Measurements from ENCODE around the gene SETD3. TPM values are rescaled to one million over a fixed set of nuclear protein-coding genes. Genes with fewer than 3 reads are reported as not detected.

The SETD3 gene
- total and polyA plus RNA-seq, 2 of the 8 experiments (the other 6 are each of a cell fraction or from before 2014, with no cell fraction given) = 24.0 to 64.0 TPM

DNA sequence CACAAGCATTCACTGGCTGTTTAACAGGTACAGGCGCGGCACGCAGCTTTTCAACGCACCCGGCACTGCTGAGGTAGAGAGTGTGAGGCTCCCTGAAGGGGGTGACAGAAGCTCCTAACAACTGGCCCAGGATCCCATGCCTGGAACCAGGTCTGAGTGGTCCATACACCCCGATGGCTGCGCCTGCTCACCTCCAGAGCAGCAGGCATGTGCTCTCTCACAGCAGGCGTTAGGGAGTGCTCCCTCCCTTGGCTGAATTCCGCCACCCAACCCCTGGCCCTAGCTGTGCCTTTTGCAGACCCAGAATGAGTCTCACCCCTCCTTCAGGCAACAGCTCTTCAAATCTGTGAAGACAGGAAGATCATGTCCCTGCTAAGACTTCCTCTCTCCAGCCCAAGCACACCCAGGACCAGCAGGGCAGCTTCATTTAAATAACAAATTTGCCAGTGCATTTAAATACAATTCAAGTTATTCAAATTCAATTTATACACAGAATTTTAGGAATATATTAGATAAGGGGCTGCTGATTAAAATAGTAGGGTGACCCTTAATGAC is 86.0 kb downstream of the SETD3 start:
- no peaks in the 10 kb centered on the region for H4K20me1 ChIP-seq (replicated peaks in 1 of 2; ENCODE audit: control insufficient read depth in 1 of 2, insufficient read depth in 2 of 2, low read length in 2 of 2)
- no peak overlapping the region for H2BK120ac ChIP-seq (replicated peaks; ENCODE audit: low read depth, low read length)
- peak overlapping the region; percentile 3; the same call in 1 of the 2 replicates for H3K18ac ChIP-seq (ENCODE audit: extremely low read depth, low read length)
- ChIA-PET CTCF (ENCODE audit: partially characterized antibody) (interaction anchor here (0.7 to 19.9 kb wide), 9 partner anchors 8 to 103 kb away, joined by 3 to 447 read pairs (median 17); no protein-coding TSS in a partner anchor), POLR2A (ENCODE audit: partially characterized antibody) (interaction anchor here (1.2 to 2.6 kb wide), 2 partner anchors 12 to 20 kb away, joined by 4 to 9 read pairs; no protein-coding TSS in a partner anchor)
- 0 out of 2 replicates have a peak overlapping the region, but pooled peaks have one; percentile 3 for H2AK5ac ChIP-seq (ENCODE audit: low read depth, low read length)
- no peaks in the 10 kb centered on the region for H3K9me3 ChIP-seq (ENCODE audit: insufficient read depth in 2 of 2, low read depth in 1 of 2, low read length in 1 of 2)
- H2BK20ac ChIP-seq (ENCODE audit: low read length) = no peak overlapping the region
- H3K9ac ChIP-seq (replicated peaks in 1 of 4; ENCODE audit: extremely low read depth in 1 of 4, low read depth in 3 of 4, low read length in 3 of 4) = no peak overlapping the region
- no peak overlapping the region for H3K4me3 ChIP-seq (ENCODE audit: extremely low read depth in 1 of 4, insufficient read depth in 2 of 4, low read depth in 3 of 4, low read length in 4 of 4)
- TF ChIP-seq CTBP2 (IDR thresholded peaks at IDR 0.05; ENCODE audit: borderline replicate concordance, insufficient read depth, insufficient read length, low read length) (no peak), POLR2A (IDR thresholded peaks at IDR 0.05; ENCODE audit: control extremely low read depth in 1 of 2, low read depth in 2 of 2, low read length in 2 of 2) (no peak), CBX5 (IDR thresholded peaks at IDR 0.05; ENCODE audit: low read depth, low read length) (no peak), POU5F1 (IDR thresholded peaks at IDR 0.05; ENCODE audit: low read depth, low read length) (no peak)
- TF ChIP-seq, protein P1, sequence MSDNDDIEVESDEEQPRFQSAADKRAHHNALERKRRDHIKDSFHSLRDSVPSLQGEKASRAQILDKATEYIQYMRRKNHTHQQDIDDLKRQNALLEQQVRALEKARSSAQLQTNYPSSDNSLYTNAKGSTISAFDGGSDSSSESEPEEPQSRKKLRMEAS (IDR thresholded peaks at IDR 0.05) = peak; percentile 34; the same call in 1 of the 2 replicates
- H3K79me2 ChIP-seq (ENCODE audit: control insufficient read depth in 1 of 2, insufficient read depth in 2 of 2, low read length in 2 of 2) = no peaks in the 10 kb centered on the region
- no peak overlapping the region for H3K14ac ChIP-seq (ENCODE audit: insufficient read length)
- WGBS, 2 experiments (ENCODE audit: extremely low coverage in 1 of 2, insufficient coverage in 1 of 2, insufficient read length in 1 of 2, insufficient replicate concordance in 2 of 2, low coverage in 1 of 2, low lambda C conversion rate in 2 of 2, missing lambda C conversion rate in 1 of 2) = 81% methylated on average over 9 of the region's 9 CpGs; no CpG with 5 or more reads in 1 of the 2 experiments
- H3K79me1 ChIP-seq (ENCODE audit: low read depth, low read length) = peaks cover 3% of the 10 kb centered on the region; the same call in 1 of the 2 replicates
- DNase-seq (ENCODE audit: low read depth in 1 of 2, low spot score in 2 of 2) (peak in 1 of 2 experiments; percentile 50), FAIRE-seq (no peak)
- H2BK15ac ChIP-seq (ENCODE audit: low read length) = 0 out of 2 replicates have a peak overlapping the region, but pooled peaks have one; percentile 65
- peak overlapping the region; percentile 39; the same call in 1 of the 2 replicates for H4K8ac ChIP-seq (ENCODE audit: extremely low read depth, insufficient read depth, low read length)
- H3K23ac ChIP-seq (ENCODE audit: insufficient read length) = no peak overlapping the region
- H3K4ac ChIP-seq (replicated peaks; ENCODE audit: insufficient read length, low read depth, low read length) = no peak overlapping the region
- peaks cover 6 to 21% (median 10%) of the 10 kb centered on the region in 4 experiments; a peak in 7 of 8 replicates for H3K36me3 ChIP-seq (ENCODE audit: control insufficient read depth in 2 of 4, insufficient read depth in 4 of 4, low read length in 3 of 4)
- no peak overlapping the region for H2AFZ ChIP-seq (ENCODE audit: low read length)
- H4K91ac ChIP-seq (replicated peaks; ENCODE audit: insufficient read length, low read length) = peak overlapping the region; percentile 52
- no peak overlapping the region for H3K27ac ChIP-seq (ENCODE audit: low read depth, low read length)
- no peaks in the 10 kb centered on the region for H3K23me2 ChIP-seq (ENCODE audit: low read depth, low read length)
- no peak overlapping the region for H3K4me2 ChIP-seq (ENCODE audit: insufficient read depth in 1 of 2, low read depth in 2 of 2, low read length in 2 of 2)
- no peaks in the 10 kb centered on the region for H3K27me3 ChIP-seq (replicated peaks in 1 of 4; ENCODE audit: control insufficient read depth in 3 of 4, extremely low read depth in 1 of 4, insufficient read depth in 3 of 4, low read length in 3 of 4)
- H3K56ac ChIP-seq (replicated peaks; ENCODE audit: insufficient read length, low read depth, low read length) = no peak overlapping the region
- peaks cover 0 to 16% (median 3%) of the 10 kb centered on the region in 4 experiments; a peak in 4 of 7 replicates for H3K4me1 ChIP-seq (replicated peaks in 1 of 4; ENCODE audit: control insufficient read depth in 3 of 4, insufficient read depth in 4 of 4, low read length in 3 of 4)
- H4K5ac ChIP-seq (ENCODE audit: insufficient read length, low read depth, low read length) = no peak overlapping the region
- H2BK5ac ChIP-seq (ENCODE audit: low read depth, low read length) = 0 out of 2 replicates have a peak overlapping the region, but pooled peaks have one; percentile 28
- H2BK12ac ChIP-seq (ENCODE audit: low read depth, low read length) = no peak overlapping the region; the same call in 1 of the 2 replicates

All from H1 (cell line).